Smooth muscle cell (in vitro differentiated cells): ENCODE measurements around the gene ARL14EP. TPM values are rescaled to one million over a fixed set of nuclear protein-coding genes. Genes with fewer than 3 reads are reported as not detected.

Experiments used
- DNase-seq: peaks from one replicate; lab custom pipeline; 2025; ENCODE audit not compliant: unreplicated experiment; lab: John Stamatoyannopoulos, UW
- H2AFZ ChIP-seq: fragments of 200-600 bp; sonication (generic); 2 replicates; pipeline ENCODE4 v1.6.0; 2016; ENCODE audit warnings: antibody characterized with exemption, low read depth, mild to moderate bottlenecking
- H3F3A ChIP-seq: fragments of 200-600 bp; sonication (generic); 2 replicates; pipeline ENCODE4 v1.6.0; 2017; ENCODE audit warnings: antibody characterized with exemption, low read depth
- H3K27ac ChIP-seq: fragments of 200-600 bp; sonication (generic); 2 replicates; pipeline ENCODE4 v1.5.1; 2016; ENCODE audit warnings: low read depth, mild to moderate bottlenecking
- H3K27me3 ChIP-seq: fragments of 200-600 bp; sonication (generic); 2 replicates; pipeline ENCODE4 v1.6.1; 2016; ENCODE audit warnings: low read depth, mild to moderate bottlenecking
- H3K36me3 ChIP-seq: fragments of 200-600 bp; sonication (generic); 2 replicates; pipeline ENCODE4 v1.5.1; 2016; ENCODE audit warnings: low read depth
- H3K4me1 ChIP-seq: fragments of 200-600 bp; sonication (generic); 2 replicates; pipeline ENCODE4 v1.5.1; 2016; ENCODE audit warnings: low read depth
- H3K4me2 ChIP-seq: fragments of 200-600 bp; sonication (generic); 2 replicates; pipeline ENCODE4 v1.6.0; 2016; ENCODE audit warnings: mild to moderate bottlenecking
- H3K4me3 ChIP-seq: fragments of 200-600 bp; sonication (generic); 2 replicates; pipeline ENCODE4 v1.5.1; 2016; ENCODE audit warnings: mild to moderate bottlenecking
- H3K79me2 ChIP-seq: fragments of 200-600 bp; sonication (generic); 2 replicates; pipeline ENCODE4 v1.6.0; 2016; ENCODE audit warnings: low read depth, mild to moderate bottlenecking
- H3K9ac ChIP-seq: fragments of 200-600 bp; sonication (generic); 2 replicates; pipeline ENCODE4 v1.6.0; 2016; ENCODE audit warnings: low read depth
- H3K9me3 ChIP-seq: fragments of 200-600 bp; sonication (generic); replicated peaks from 2 replicates; pipeline ENCODE4 v1.5.1; 2016; ENCODE audit warnings: low read depth
- H4K20me1 ChIP-seq: fragments of 200-600 bp; sonication (generic); 2 replicates; pipeline ENCODE4 v1.6.0; 2016; ENCODE audit warnings: low read depth
- CTCF ChIP-seq: fragments of 200-600 bp; sonication (generic); IDR thresholded peaks from 2 replicates; pipeline ENCODE4 v1.5.1; 2017; ENCODE audit warnings: borderline replicate concordance, mild to moderate bottlenecking, antibody characterized with exemption; ENCODE audit not compliant: insufficient read depth, poor library complexity, severe bottlenecking
- WGBS: methylation state at CpG from one replicate; pipeline ENCODE4 v1.1.7; 2016; ENCODE audit warnings: low lambda C conversion rate; 5-methylcytosine and 5-hydroxymethylcytosine counted together
- polyA plus RNA-seq: library from polyadenylated mRNA; unstranded; fragments of >200 nt; fragmentation: Nextera tagmentation; extraction: Ambion mirVana; gene quantifications from 2 replicates; pipeline ENCODE4 v1.2.1, GENCODE V29; 2016
- total RNA-seq: library from RNA; depleted of rRNA; stranded (reverse); fragments of >200 nt; gene quantifications from 2 replicates; pipeline ENCODE4 v1.2.3, GENCODE V29; 2014

The ARL14EP gene
- total and polyA plus RNA-seq, 2 experiments from 2014 or later = 19.7 to 20.7 TPM

GRCh38 chr11:30357872-30358271 is 35.0 kb downstream of the ARL14EP start:
- 91% methylated on average over 1 of the region's 1 CpG for WGBS
- Histone ChIP-seq H3F3A (no peaks in the 10 kb centered on the region), H3K27ac (no peak overlapping the region), H3K4me3 (no peak overlapping the region), H3K4me2 (no peak overlapping the region), H3K79me2 (no peaks in the 10 kb centered on the region), H4K20me1 (no peaks in the 10 kb centered on the region), H3K9me3 (no peaks in the 10 kb centered on the region), H3K4me1 (no peaks in the 10 kb centered on the region), H3K9ac (no peak overlapping the region), H3K36me3 (no peaks in the 10 kb centered on the region), H2AFZ (no peak overlapping the region), H3K27me3 (no peaks in the 10 kb centered on the region)
- TF ChIP-seq CTCF = no peak
- DNase-seq = no peak

GRCh38 chr11:30358536-30358935 is 35.6 kb downstream of the ARL14EP start:
- TF ChIP-seq CTCF = no peak
- 78% methylated on average over 2 of the region's 2 CpGs for WGBS
- Histone ChIP-seq H3F3A (no peaks in the 10 kb centered on the region), H3K4me1 (no peaks in the 10 kb centered on the region), H3K27ac (no peak overlapping the region), H3K79me2 (no peaks in the 10 kb centered on the region), H3K9me3 (no peaks in the 10 kb centered on the region), H4K20me1 (no peaks in the 10 kb centered on the region), H3K27me3 (no peaks in the 10 kb centered on the region), H3K36me3 (no peaks in the 10 kb centered on the region), H3K4me3 (no peak overlapping the region), H2AFZ (no peak overlapping the region), H3K9ac (no peak overlapping the region), H3K4me2 (no peak overlapping the region)
- DNase-seq = no peak

GRCh38 chr11:30360741-30361140 is 37.8 kb downstream of the ARL14EP start:
- Histone ChIP-seq H3K4me3 (no peak overlapping the region), H3K27me3 (no peaks in the 10 kb centered on the region), H3K4me2 (no peak overlapping the region), H3F3A (peaks cover 7% of the 10 kb centered on the region), H3K36me3 (no peaks in the 10 kb centered on the region), H3K27ac (no peak overlapping the region), H4K20me1 (no peaks in the 10 kb centered on the region), H3K9ac (no peak overlapping the region), H3K9me3 (no peaks in the 10 kb centered on the region), H3K79me2 (no peaks in the 10 kb centered on the region), H2AFZ (no peak overlapping the region), H3K4me1 (peaks cover 9% of the 10 kb centered on the region)
- TF ChIP-seq CTCF = no peak
- no peak for DNase-seq

- H3K9me3 ChIP-seq = no peaks in the 10 kb centered on the region
- H4K20me1 ChIP-seq = no peaks in the 10 kb centered on the region
- peaks cover 7% of the 10 kb centered on the region for H3F3A ChIP-seq
- H3K9ac ChIP-seq = no peak overlapping the region
- no peaks in the 10 kb centered on the region for H3K79me2 ChIP-seq
- no peak for DNase-seq
- H3K4me1 ChIP-seq = peaks cover 9% of the 10 kb centered on the region
- H3K27ac ChIP-seq = no peak overlapping the region
- 29% methylated on average over 7 of the region's 7 CpGs for WGBS
- peak overlapping the region; percentile 25 for H3K4me2 ChIP-seq
- no peak overlapping the region for H2AFZ ChIP-seq
- H3K27me3 ChIP-seq = no peaks in the 10 kb centered on the region
- no peak for TF ChIP-seq CTCF
- no peak overlapping the region for H3K4me3 ChIP-seq
- H3K36me3 ChIP-seq = no peaks in the 10 kb centered on the region
Observed at GRCh38 chr11:30364139-30364836, 41.4 kb downstream of the ARL14EP start.
